Nephron (organoid): ENCODE data around the gene BUB3.

Experiments
- H3K27ac Mint-ChIP-seq, 3 experiments: 2 replicates each; pipeline ENCODE4 v1.8.0; 2020; ENCODE audit warnings: mixed read lengths in 3 of 3, mild to moderate bottlenecking in 2 of 3, moderate library complexity in 1 of 3
- H3K27me3 Mint-ChIP-seq: 2 replicates; pipeline ENCODE4 v1.8.0; 2021; ENCODE audit warnings: low read depth, mild to moderate bottlenecking, moderate library complexity, mixed read lengths
- H3K36me3 Mint-ChIP-seq: 2 replicates; pipeline ENCODE4 v1.8.0; 2020; ENCODE audit warnings: low read depth, mixed read lengths
- H3K4me1 Mint-ChIP-seq: 2 replicates; pipeline ENCODE4 v1.8.0; 2020; ENCODE audit warnings: mixed read lengths
- H3K4me3 Mint-ChIP-seq, 3 experiments: 2 replicates each; pipeline ENCODE4 v1.8.0; 2020; ENCODE audit warnings: mild to moderate bottlenecking in 3 of 3, mixed read lengths in 3 of 3, moderate library complexity in 2 of 3
- H3K9me3 Mint-ChIP-seq: 2 replicates; pipeline ENCODE4 v1.8.0; 2020; ENCODE audit warnings: mixed read lengths
- CTCF ChIP-seq, 3 experiments: fragments of 200-600 bp; sonication (generic); IDR thresholded peaks; one replicate each; pipeline ENCODE4 v1.5.0; 2021; ENCODE audit warnings: antibody characterized with exemption in 3 of 3; ENCODE audit not compliant: unreplicated experiment in 3 of 3

Gene BUB3

GRCh38 chr10:123135415-123136141 is 18.6 kb upstream of the BUB3 start, which contains the start of gene HMX3:
Gene HMX3, plus strand, starts transcription at chr10:123135970. Its CDS starts 81 bp downstream, at chr10:123136051.
- Mint-ChIP-seq H3K4me1 (peaks cover 43% of the 10 kb centered on the region), H3K36me3 (no peaks in the 10 kb centered on the region), H3K4me3 (peak within 1 kb of the TSS; percentile 47 to 80 (median 67)), H3K27me3 (peaks cover 97% of the 10 kb centered on the region), H3K9me3 (no peaks in the 10 kb centered on the region), H3K27ac (no peak within 1 kb of the TSS)
- no peak for TF ChIP-seq CTCF (IDR thresholded peaks at IDR 0.05; ENCODE audit: unreplicated experiment in 3 of 3)

GRCh38 chr10:123136221-123136805 is 17.9 kb upstream of the BUB3 start:
- Mint-ChIP-seq H3K27ac (no peak overlapping the region), H3K36me3 (no peaks in the 10 kb centered on the region), H3K27me3 (peaks cover 97% of the 10 kb centered on the region), H3K9me3 (no peaks in the 10 kb centered on the region), H3K4me1 (peaks cover 43% of the 10 kb centered on the region), H3K4me3 (peak overlapping the region; percentile 47 to 80 (median 67))
- TF ChIP-seq CTCF (IDR thresholded peaks at IDR 0.05; ENCODE audit: unreplicated experiment in 3 of 3) = no peak

GRCh38 chr10:123136806-123137642 is 17.2 kb upstream of the BUB3 start:
- Mint-ChIP-seq H3K27me3 (peaks cover 97% of the 10 kb centered on the region), H3K36me3 (no peaks in the 10 kb centered on the region), H3K27ac (no peak overlapping the region), H3K4me1 (peaks cover 43% of the 10 kb centered on the region), H3K9me3 (no peaks in the 10 kb centered on the region), H3K4me3 (peak overlapping the region; percentile 66 to 80 (median 73))
- no peak for TF ChIP-seq CTCF (IDR thresholded peaks at IDR 0.05; ENCODE audit: unreplicated experiment in 3 of 3)

GRCh38 chr10:123139165-123139520 is 15.1 kb upstream of the BUB3 start:
- Mint-ChIP-seq H3K4me1 (peaks cover 28% of the 10 kb centered on the region), H3K4me3 (peak overlapping the region in 2 of 3 experiments; percentile 24 to 49), H3K36me3 (no peaks in the 10 kb centered on the region), H3K27ac (no peak overlapping the region), H3K9me3 (no peaks in the 10 kb centered on the region), H3K27me3 (peaks cover 97% of the 10 kb centered on the region)
- TF ChIP-seq CTCF (IDR thresholded peaks at IDR 0.05; ENCODE audit: unreplicated experiment in 3 of 3) = no peak

- no peaks in the 10 kb centered on the region for H3K9me3 Mint-ChIP-seq
- no peak for TF ChIP-seq CTCF (IDR thresholded peaks at IDR 0.05; ENCODE audit: unreplicated experiment in 3 of 3)
Measured at GRCh38 chr10:123139521-123140163, 14.6 kb upstream of the BUB3 start.

More at GRCh38 chr10:123139521-123140163, 14.6 kb upstream of the BUB3 start:
- Mint-ChIP-seq H3K4me3 (peak overlapping the region; percentile 24 to 49 (median 35)), H3K4me1 (peaks cover 24% of the 10 kb centered on the region), H3K36me3 (no peaks in the 10 kb centered on the region), H3K27me3 (peaks cover 97% of the 10 kb centered on the region), H3K27ac (no peak overlapping the region)
